Stimulated activated CD8-positive, alpha-beta memory T cell treated with anti-CD3 and anti-CD28 coated beads, Interleukin-4, amount 100 ng/mL, for 1 hour (primary cell): ENCODE measurements around the gene TRABD2B.

ENCODE experiments used
- DNase-seq, 2 donors: peaks; one replicate each; pipeline ENCODE4 v3.0.0-alpha.2; 2020; ENCODE audit warnings: low read depth in 2 of 2, low spot score in 1 of 2

Gene TRABD2B

DNA sequence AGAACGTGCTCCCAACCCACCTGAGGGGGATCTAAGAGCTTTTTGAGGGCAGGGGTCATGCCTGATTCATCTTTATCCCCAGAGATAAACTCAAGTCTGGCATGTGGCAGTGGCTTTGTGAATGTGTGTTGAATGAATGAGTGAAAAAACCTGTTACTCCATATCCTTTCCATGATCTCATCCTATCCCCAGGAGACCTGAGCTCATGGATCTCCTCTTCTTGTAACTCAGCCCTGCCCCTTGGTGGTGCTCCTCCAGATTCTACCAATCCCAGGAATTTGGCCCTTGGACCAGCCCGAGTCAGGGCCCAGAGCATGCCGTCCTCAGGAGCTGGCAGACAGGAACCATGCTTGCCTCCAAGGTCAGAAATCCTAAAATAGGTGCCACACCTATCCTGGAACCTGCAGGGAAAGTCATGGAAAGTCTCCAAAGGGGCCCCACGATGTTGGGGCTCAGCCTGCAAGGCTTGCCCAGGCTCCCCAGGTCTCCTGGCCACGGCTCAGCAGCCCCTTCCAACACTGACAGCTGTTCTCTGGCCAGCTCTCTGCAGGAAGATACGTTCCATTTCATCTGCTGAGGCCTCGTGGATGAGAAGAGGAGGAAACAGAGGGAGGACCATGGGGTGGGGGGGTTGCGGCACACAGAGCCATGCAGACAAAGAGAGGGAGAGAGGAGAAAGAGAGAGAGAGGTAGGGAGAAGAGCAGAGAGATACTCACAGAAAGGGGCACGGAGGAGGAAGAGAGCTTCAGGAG is 214.6 kb downstream of the TRABD2B start:
- no peak for DNase-seq

DNA sequence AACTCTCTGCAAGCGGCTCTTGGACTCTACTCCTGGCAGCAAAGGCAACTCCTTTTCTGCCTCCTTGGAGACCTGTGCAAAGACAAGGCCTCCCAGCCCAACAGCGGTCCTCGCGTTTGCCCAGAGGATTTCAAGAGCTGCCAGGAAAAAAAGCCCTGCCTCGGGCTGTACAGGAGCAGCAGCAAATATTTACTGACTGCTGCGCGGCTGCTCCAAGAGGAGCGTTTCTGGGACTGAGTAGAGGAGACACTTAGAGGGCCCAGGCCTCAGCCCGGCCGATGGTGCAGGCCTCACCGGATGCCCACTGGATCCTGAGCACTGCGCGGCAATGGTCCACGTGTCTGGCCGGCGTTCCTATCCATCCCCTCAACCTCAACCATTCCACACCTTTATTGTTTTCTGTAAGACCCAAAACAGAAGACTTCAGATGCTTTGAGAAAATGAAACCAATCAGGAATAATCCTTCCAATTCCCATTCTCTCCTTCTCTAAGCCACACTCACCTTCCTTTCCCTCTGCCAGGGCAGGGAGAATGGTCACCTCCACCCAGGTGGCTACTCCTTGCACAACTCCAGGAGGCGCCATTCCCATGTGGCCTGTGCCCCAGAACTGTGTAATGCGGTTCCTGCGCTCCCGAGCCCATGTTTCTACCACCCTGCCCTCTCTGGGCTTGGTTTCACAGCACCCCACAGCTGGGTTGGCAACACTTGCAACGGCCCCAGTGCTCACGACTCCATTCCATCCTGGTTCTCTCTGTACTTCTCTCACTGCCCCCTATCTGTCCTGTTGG is 215.8 kb downstream of the TRABD2B start:
- DNase-seq = no peak

DNA sequence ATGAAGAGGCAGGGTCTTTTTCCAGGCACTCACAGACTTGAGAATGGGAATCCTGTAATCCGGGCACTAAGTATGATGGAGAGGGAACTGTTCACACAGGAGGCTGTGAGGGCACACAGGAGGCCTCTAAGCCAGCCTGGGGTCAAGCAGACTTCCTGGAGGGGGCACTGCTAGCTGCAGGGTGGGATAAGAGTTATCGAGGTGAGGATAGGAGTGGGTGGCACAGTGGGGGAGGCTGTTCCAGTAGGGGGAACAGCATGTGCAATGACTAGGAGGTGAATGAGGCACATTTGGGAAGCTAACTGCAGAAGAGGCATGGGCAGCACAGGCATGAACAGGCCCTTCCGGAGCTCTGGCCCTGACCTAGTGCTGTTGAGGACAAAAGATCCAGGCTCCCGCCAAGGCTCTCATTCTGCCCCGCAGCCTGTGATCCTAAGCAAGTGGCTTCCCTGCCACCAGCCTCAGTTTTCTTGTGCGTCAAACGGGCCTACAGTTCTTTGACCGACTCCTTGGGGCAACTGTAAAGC is 216.7 kb downstream of the TRABD2B start:
- no peak for DNase-seq

DNA sequence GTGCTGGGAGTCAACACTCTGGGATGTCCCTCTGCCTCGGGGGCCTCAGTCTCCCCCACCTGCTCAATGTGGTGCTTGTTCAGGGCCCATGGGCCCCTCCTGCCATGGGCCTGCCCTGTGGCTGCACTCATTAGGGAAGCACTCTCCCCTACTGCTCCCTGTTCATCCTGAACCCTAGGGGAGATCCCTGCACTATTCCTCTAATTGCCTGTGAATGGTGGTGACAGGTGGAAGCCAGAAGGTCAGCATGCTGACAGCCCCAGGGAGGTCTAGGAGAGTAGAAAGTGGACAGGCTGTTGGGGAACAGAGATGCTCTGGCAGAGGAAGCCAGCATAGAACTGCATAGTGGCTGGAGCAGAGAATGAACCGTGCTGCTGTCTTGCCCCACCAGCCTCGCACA is 217.6 kb downstream of the TRABD2B start:
- DNase-seq = no peak

DNA sequence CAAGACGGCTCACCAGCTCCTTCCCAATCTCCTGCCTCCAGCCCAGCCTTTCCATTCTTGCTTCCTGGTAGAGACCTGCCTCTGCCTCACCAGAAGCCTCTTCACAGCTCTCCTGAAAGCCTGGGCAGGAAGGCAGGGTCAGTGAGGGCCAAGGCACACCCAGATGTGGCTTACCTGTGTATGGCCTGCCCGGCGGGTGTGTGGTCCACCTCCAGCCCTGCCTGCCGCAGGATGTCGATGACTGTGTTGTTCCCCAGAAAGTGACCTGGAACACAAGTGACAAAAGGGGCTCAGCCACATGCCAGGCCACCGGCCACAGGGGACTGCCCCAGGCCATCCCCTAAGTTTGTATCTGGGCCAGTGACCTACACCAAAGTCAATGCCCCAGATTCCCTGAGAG is 218.9 kb downstream of the TRABD2B start:
- no peak for DNase-seq

DNA sequence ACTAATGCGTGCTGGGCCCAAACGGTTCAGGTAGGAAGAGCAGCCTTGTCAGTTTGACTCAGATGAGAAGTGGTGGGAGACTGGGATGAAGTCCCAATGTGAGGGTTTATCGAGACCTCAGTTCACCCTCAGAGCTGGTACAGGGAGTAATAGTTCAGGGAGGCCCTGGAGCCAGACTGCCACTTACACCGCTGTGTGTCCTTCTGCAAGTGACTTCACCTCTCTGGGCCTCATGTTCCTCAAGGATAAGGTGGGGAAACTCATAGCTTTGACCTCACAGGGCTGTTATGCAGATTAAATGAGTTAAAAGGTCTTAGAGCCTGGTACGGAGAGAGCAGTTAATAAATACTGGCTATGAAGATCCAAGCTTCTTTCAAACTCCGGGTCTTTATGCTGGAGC is 219.9 kb downstream of the TRABD2B start:
- no peak for DNase-seq

DNA sequence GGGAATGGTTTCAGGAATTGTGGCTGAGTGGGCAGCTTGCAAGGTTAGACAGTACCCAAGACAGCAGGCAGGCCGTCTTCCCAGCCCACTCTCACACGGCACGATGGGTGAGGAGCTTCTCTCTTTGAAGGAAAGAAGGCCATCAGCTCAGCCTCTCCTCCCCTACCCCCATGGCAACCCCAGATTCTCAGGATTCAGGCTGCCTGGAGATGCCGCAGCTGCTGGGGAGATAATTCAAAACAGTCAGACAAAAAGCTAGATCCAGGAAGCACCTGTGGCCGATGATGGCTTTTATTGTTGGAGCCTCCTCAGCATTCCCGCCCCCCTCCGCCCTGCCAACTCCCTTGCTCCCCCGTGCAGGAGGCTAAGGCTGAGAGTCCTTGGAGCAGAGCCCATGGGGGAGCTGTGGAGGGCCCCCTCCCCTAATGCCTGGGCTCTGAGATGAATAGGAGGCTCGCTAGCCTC is 220.5 kb downstream of the TRABD2B start:
- DNase-seq = no peak

DNA sequence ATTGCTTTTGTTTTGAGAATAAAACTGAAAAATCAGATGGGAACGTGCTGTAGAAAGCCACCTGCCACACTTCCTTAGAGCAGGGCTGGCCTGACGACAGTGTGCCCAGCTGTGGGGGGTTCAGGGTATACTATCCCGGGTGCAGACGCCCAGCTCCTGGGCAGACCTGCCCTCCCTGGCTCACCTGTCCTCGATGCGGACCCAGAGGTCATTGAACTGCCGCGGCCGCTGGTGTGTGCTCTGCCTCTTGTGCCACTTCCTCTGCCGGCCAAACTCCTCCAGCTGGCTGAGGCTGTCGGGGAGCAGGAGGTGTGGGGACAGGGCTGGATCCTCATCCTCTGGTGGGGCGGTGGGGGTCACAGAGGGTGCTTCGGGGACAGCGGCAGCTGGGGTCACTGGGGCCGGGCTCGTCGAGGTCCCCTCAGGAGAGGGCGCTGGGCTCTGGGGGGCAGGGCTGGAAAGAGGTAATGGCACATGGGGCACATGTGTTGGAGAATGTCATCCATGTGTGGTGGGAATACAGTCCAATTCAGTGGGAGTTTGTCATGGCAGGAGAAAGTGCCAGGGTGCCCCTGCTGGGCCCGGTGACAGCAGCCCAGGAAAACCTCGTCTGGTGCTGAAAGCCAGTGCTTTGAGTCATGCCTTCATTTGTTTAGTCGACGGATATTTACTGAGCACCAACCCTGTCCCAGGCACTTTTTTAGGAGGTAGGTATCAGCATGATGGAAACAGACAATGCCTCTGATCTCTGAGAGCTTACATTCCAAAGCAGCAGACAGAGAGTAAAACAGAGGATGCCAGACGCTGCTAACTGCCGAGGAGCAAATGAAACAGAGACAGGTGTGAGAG is 222.0 kb downstream of the TRABD2B start:
- DNase-seq = no peak

DNA sequence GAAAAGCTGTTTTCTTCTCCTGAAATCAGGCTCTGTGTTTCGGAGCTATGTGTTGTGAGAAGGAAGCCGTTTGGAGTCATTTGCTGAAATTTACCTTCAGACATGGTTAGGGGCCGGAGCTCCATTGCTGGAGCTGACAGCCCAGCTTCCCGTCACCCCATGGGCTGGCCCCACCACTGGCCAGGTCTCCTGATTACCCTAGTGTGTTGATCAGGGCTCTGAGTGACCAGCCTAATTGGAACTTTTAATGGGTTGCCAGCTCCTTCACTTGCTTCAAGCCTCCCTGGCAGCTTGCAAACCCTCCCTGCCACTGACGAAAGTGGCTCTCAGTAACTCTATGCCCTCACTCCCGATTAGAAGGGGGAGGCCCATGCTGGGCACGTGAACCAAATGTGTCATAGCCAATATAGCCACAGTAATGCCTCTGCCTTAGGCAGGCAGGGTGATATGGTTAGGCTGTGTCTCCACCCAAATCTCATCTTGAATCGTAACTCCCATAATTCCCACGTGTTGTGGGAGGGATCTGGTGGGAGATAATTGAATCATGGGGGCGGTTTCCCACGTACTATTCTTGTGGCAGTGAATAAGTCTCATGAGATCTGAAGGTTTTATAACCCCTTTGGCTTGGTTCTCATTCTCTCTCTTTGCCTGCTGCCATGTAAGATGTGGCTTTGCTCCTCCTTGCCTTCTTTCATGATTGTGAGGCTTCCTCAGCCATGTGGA is 224.1 kb downstream of the TRABD2B start:
- no peak for DNase-seq

DNA sequence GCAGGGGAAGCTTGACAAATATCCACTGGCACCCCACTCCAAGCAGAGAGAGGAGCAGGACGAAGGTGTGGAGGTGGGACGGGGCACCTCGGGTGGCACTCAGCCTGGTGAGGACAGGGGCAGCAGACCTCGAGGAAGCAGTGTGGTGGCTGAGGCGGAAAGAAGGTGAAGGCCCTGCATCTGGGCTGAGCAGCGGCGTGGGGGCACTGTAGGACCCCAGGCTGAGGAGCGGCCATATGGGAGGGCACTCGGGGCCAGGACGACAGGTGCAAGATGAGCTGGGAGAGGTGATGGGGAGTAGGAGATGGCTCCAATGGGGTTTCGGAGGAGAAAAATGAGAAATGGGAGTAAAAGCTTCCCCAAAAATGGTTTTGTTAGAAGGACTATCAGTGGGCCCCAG is 224.9 kb downstream of the TRABD2B start:
- DNase-seq = no peak

DNA sequence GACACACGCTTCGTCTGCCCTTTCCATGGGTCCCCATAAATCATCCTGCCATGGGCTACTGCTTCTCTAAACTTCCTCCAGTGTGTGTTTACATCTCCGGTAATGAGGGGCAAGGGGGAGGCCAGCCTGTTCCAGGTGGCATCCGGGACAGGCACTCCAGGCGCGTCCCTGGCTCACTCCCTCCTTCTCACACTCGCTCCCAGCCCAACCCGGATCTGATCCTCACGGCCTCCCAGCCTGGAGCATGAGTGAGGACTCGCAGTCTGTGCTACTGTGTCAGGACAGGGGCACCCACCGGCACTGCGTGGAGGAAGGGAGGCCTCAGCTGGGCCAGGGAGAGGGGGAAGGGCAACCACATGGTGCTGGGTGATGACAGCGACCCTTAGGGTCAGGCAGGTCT is 225.4 kb downstream of the TRABD2B start:
- DNase-seq = no peak

DNA sequence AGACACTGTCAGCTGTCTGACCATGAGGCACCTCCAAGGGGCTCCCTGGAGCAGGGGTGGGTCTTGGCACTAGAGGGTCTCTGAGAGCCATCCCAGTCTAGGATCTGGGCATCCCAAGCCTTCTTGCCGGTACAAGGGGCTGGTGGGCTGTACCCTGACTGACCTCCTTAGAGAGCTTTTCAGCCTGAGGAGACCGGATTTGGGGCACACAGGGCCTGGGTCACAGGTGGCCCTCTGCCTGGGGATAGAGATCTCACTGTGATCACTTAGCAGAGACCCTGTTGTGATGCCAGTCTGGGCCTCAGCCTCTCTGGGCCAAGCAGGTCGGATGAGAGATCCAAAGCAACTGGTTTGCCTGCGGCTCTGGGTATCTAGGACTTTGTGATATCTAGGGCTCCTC is 227.2 kb downstream of the TRABD2B start:
- no peak for DNase-seq

DNA sequence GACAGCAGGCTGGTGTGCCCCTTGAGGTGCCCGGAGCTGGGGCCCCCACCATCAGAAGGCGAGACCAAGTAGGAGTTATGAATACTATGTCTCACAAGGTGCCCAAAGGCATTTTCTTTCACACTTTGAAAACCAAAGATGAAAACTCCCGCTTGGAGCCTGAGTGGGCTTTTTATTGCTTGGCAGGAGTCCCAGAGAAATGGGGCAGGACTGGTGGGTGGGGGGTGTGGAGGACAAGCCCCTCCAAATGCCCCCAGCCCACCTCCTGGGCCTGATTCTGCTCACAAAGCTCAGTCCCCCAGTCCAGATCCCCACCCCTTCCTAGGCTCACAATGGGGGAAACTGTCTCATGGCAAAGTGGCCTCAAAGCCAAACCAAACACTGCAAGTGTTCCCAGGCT is 227.9 kb downstream of the TRABD2B start:
- DNase-seq = no peak

DNA sequence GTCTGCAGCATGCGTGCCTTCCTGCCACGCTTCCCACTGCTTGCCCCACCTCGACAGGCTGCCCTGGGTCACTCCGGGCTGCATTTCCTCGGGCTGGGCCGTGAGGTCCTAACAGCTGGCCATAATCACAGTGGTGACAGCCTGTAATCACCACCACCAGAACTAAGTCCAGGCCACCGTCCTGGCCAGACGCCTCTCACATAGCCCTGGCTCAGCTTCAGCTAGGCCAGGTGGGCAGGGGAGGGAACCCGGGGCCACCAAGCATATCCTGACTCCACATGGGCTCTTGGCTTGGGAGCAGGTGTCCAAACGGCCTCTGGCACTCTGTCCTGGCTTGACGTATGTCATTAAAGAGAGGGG is 229.5 kb downstream of the TRABD2B start:
- no peak for DNase-seq

DNA sequence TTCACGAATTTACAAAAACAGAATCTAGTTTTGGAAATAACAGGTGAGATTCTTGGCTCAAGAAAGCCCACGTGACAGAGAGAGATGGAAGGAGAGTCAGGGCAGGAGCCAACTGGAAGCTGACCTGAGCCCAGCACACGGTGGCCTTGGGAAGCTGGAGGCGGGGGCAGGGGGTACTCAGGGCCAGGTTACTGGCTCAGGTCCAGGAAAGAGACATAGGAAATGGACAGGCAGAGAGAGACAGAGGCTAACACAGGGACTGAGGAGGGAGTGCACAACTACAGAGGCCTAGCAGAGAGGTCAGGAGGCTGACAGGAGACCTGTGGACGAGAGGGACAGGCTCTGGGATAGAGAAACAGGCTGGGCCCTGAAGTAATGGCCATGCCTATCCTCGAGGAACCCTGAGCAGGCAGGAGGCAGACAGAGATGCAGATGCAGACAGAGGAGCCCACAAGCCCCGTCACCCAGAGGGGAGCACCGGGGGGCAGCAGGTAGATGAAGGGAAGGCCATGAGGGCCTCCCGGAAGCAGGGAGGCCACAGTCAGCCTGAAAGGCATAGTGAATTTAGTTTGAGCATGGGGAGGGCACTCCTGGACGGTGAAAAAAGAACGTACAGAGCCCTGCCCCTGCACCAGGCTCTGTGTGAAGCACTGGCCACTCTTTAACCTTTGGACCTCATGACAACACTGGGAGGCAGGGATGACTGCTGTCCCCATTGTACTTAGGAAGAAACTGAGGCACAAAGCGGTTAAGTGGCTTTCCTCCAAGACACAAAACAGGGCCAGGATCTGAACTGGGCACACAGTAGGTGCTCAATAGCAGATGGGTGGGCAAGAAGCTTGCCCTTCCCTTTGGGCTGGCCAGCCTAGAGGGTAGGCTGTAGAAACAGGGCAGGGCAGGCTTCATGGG is 230.1 kb downstream of the TRABD2B start:
- DNase-seq = no peak

DNA sequence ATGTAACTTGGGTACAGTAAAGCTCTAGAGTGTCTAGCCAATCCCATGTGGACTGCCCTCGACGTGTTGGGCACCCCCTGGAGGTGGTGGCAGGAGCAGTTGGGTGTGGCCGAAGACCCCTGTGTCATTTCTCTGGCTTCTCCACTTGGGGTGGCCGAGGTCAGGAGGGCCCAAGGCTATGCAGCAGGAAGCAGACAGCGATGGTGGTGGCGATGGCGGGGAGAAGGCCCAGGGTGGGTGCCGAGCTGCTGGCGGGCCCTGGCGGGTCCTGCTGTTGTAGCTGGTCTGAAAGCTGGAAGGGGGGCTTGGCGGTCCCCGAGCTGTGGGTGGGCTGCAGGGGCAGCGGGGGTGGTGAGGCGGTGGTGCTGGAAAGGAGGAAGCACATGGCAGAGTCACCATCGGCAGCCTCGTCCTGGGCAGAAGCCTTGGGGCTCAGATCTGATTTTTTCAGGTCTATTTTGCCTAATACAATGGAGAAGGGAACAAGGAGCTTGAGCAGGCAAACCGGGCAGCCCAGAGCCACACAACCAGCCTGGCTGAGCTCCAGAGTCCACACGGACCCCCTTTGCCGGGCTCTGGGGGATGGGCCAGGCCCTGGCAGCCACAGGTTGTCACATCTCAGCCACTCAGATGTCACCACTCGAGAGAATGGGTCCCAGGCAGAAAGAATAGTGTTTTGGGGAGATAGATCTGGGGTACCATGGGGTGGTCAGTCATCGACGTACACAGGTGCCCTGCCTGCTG is 231.3 kb downstream of the TRABD2B start:
- no peak for DNase-seq

DNA sequence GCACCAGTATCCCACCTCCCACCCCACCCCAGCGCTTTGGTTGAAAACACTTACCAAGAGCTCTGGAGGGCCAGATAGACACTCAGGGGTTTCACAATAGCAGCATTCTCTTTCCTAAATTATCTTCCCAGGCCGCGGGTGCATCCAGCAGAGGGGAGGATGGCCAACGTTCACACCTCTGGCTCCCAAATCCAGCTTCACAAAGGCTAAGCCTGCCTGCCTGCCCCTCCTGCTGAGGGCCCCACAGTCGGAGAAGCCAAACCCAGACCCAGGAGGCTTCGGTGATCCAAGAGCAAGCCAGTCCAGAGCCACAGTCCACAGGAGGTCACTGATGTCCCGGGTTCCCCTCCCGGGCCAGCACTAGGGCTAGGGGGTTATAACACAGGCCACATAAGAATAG is 231.9 kb downstream of the TRABD2B start:
- no peak for DNase-seq

DNA sequence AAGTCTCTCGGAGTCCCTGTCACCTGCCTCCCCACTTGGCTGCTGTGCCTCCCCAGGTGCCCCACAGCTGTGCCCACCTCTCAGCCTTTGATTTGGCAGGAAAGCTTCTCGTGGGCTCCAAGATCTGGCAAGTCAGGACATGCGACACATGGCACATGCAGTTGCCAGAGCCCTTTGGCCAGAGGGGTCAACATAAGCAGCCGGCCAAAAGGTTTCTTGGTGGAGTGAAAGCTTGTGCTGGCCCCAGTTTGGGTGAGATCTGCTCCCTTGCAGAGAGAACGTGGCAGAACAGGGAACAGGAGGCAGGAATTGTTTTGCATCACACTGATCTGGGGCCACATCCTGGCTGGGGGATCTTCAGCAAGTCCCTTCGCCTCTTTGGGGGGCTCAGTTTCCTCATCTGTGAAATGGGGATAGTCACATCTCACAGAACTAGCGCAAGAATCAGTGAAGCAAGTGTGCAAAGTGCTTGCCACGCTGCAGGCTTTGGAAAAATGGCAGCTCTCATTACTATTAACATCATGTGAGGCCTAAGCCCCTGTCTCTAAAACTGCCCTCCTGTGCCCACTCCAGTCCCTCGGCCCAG is 232.6 kb downstream of the TRABD2B start:
- DNase-seq = no peak
